ENCODE data around the gene TAF4. TPM values are rescaled to one million over a fixed set of nuclear protein-coding genes. Genes with fewer than 3 reads are reported as not detected.

Gene TAF4
- total and polyA plus RNA-seq, 2 of the 13 experiments (the other 11 are each of a cell fraction or from before 2014, with no cell fraction given): 5.9 to 12.0 TPM

DNA sequence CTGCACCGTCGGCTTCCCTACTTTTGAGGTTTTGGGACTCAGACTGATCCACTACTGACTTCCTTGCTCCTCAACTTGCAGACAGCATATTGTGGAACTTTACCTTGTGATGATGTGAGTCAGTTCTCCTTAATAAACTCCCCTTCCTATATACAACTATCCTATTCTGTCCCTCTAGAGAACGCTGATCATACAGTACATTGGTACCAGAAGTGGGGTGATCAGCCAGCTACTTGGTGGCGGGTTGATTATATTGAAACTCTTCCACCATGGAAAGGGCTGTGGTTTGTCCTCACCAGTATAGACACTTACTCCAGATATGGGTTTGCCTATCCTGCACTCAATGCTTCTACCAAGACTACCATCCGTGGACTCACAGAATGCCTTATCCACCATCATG is 7.6 kb upstream of the TAF4 start:
- no peak overlapping the region for H2AFZ ChIP-seq (ENCODE audit: low read length)
- H3K4me1 ChIP-seq (ENCODE audit: insufficient read depth, low read length): peaks cover 17% of the 10 kb centered on the region
- H4K20me1 ChIP-seq (ENCODE audit: insufficient read depth, low read length): no peaks in the 10 kb centered on the region
- H3K4me3 ChIP-seq (replicated peaks in 1 of 3; ENCODE audit: insufficient read depth in 1 of 3, low read depth in 2 of 3, low read length in 3 of 3): no peak overlapping the region
- ATAC-seq (no peak), FAIRE-seq (no peak), DNase-seq (ENCODE audit: low spot score) (no peak)
- BruUV-seq (replicated peaks): no TSS peak
- no peak overlapping the region for H3K27ac ChIP-seq (ENCODE audit: extremely low read length, insufficient read depth, low read length)
- intact Hi-C loops (cut with micrococcal nuclease; ENCODE audit: unreplicated experiment) (no loop called here), in situ Hi-C loops (cut with HindIII; ENCODE audit: extremely low pct_ligation_motif_present, low pct_unique_long_range_greater_than_20kb) (no loop called here)
- ChIA-PET CTCF (ENCODE audit: low intra/inter-chr PET ratio, low total read pairs) (no interaction called here), POLR2A (interaction anchor here (1.1 kb wide), 1 partner anchor 48 kb away, joined by 3 read pairs; the partner anchor contains the start of gene LSM14B)
- no peak overlapping the region for H3K4me2 ChIP-seq (ENCODE audit: low read depth, low read length)
- no peaks in the 10 kb centered on the region for H3K36me3 ChIP-seq (replicated peaks in 1 of 2; ENCODE audit: control insufficient read depth in 1 of 2, insufficient read depth in 2 of 2, low read length in 2 of 2)
- no peaks in the 10 kb centered on the region; a peak in 1 of 5 replicates for H3K27me3 ChIP-seq (ENCODE audit: control insufficient read depth in 1 of 2, insufficient read depth in 2 of 2, low read length in 2 of 2)
- no peak overlapping the region for H3K9ac ChIP-seq (ENCODE audit: insufficient read depth, low read depth, low read length)
- WGBS (ENCODE audit: low lambda C conversion rate): 43% methylated on average over 5 of the region's 5 CpGs
- peaks cover 36% of the 10 kb centered on the region for H3K9me3 ChIP-seq (ENCODE audit: low read length)
- H3K79me2 ChIP-seq (ENCODE audit: insufficient read depth, low read length): no peaks in the 10 kb centered on the region
- TF ChIP-seq ZNF7 (CRISPR knock-in tag; IDR thresholded peaks at IDR 0.05): no peak
- TF ChIP-seq ZFX (CRISPR knock-in tag; IDR thresholded peaks at IDR 0.05; ENCODE audit: low read depth): no peak
- TF ChIP-seq NBN (conservative IDR thresholded peaks at IDR 0.05): no peak
- TF ChIP-seq, protein P1, sequence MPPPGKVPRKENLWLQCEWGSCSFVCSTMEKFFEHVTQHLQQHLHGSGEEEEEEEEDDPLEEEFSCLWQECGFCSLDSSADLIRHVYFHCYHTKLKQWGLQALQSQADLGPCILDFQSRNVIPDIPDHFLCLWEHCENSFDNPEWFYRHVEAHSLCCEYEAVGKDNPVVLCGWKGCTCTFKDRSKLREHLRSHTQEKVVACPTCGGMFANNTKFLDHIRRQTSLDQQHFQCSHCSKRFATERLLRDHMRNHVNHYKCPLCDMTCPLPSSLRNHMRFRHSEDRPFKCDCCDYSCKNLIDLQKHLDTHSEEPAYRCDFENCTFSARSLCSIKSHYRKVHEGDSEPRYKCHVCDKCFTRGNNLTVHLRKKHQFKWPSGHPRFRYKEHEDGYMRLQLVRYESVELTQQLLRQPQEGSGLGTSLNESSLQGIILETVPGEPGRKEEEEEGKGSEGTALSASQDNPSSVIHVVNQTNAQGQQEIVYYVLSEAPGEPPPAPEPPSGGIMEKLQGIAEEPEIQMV (CRISPR knock-in tag; IDR thresholded peaks at IDR 0.05; ENCODE audit: low read depth): no peak
- no peak for TF ChIP-seq ZNF333 (CRISPR knock-in tag; IDR thresholded peaks at IDR 0.05; ENCODE audit: borderline replicate concordance)
- no peak for TF ChIP-seq FOXP1 (IDR thresholded peaks at IDR 0.05)
- TF ChIP-seq FOXP1 (CRISPR knock-in tag; IDR thresholded peaks at IDR 0.05): no peak
- no peak for TF ChIP-seq ZFP36L2 (CRISPR knock-in tag; IDR thresholded peaks at IDR 0.05)
- TF ChIP-seq NFKB2 (CRISPR knock-in tag; IDR thresholded peaks at IDR 0.05; ENCODE audit: borderline replicate concordance): no peak
- TF ChIP-seq ZNF614 (CRISPR knock-in tag; IDR thresholded peaks at IDR 0.05; ENCODE audit: borderline replicate concordance): no peak
- TF ChIP-seq HHEX (CRISPR knock-in tag; IDR thresholded peaks at IDR 0.05): no peak
- no peak for TF ChIP-seq SCMH1 (CRISPR knock-in tag; IDR thresholded peaks at IDR 0.05; ENCODE audit: borderline replicate concordance)
- TF ChIP-seq, protein P2, sequence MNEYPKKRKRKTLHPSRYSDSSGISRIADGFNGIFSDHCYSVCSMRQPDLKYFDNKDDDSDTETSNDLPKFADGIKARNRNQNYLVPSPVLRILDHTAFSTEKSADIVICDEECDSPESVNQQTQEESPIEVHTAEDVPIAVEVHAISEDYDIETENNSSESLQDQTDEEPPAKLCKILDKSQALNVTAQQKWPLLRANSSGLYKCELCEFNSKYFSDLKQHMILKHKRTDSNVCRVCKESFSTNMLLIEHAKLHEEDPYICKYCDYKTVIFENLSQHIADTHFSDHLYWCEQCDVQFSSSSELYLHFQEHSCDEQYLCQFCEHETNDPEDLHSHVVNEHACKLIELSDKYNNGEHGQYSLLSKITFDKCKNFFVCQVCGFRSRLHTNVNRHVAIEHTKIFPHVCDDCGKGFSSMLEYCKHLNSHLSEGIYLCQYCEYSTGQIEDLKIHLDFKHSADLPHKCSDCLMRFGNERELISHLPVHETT (CRISPR knock-in tag; conservative IDR thresholded peaks at IDR 0.05): no peak
- TF ChIP-seq, protein P3, sequence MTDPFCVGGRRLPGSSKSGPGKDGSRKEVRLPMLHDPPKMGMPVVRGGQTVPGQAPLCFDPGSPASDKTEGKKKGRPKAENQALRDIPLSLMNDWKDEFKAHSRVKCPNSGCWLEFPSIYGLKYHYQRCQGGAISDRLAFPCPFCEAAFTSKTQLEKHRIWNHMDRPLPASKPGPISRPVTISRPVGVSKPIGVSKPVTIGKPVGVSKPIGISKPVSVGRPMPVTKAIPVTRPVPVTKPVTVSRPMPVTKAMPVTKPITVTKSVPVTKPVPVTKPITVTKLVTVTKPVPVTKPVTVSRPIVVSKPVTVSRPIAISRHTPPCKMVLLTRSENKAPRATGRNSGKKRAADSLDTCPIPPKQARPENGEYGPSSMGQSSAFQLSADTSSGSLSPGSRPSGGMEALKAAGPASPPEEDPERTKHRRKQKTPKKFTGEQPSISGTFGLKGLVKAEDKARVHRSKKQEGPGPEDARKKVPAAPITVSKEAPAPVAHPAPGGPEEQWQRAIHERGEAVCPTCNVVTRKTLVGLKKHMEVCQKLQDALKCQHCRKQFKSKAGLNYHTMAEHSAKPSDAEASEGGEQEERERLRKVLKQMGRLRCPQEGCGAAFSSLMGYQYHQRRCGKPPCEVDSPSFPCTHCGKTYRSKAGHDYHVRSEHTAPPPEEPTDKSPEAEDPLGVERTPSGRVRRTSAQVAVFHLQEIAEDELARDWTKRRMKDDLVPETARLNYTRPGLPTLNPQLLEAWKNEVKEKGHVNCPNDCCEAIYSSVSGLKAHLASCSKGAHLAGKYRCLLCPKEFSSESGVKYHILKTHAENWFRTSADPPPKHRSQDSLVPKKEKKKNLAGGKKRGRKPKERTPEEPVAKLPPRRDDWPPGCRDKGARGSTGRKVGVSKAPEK (CRISPR knock-in tag; IDR thresholded peaks at IDR 0.05; ENCODE audit: borderline replicate concordance): no peak
- TF ChIP-seq NFE2L2 (IDR thresholded peaks at IDR 0.05; ENCODE audit: low read length): no peak
- no peak for TF ChIP-seq SOX6 (IDR thresholded peaks at IDR 0.05)
- no peak for TF ChIP-seq SOX6 (CRISPR knock-in tag; IDR thresholded peaks at IDR 0.05)

Data from HepG2 (cell line).